ENCODE results near the gene CIP2A.

Gene CIP2A

GRCh38 chr3:108525256-108525655, 64.0 kb downstream of the CIP2A start:
- TF ChIP-seq CTCF (IDR thresholded peaks at IDR 0.05) = no peak
- H3K4me2 ChIP-seq (ENCODE audit: low read length) = no peak overlapping the region
- H3K9me3 ChIP-seq (ENCODE audit: control insufficient read depth, low read length) = no peaks in the 10 kb centered on the region
- H2AFZ ChIP-seq = no peak overlapping the region
- H3K9ac ChIP-seq = no peak overlapping the region
- no peaks in the 10 kb centered on the region for H3K79me2 ChIP-seq
- H3K27me3 ChIP-seq (ENCODE audit: control insufficient read depth, insufficient read depth, low read length) = no peaks in the 10 kb centered on the region
- H3K4me1 ChIP-seq = no peaks in the 10 kb centered on the region
- no peak overlapping the region for H3K27ac ChIP-seq
- H3K36me3 ChIP-seq (ENCODE audit: control insufficient read depth, insufficient read depth, low read length) = no peaks in the 10 kb centered on the region
- no peak overlapping the region for H3K4me3 ChIP-seq (ENCODE audit: low read depth, low read length)

GRCh38 chr3:108524537-108524936, 64.7 kb downstream of the CIP2A start:
- H3K27me3 ChIP-seq (ENCODE audit: control insufficient read depth, insufficient read depth, low read length) = no peaks in the 10 kb centered on the region
- TF ChIP-seq CTCF (IDR thresholded peaks at IDR 0.05) = no peak
- H3K4me1 ChIP-seq = no peaks in the 10 kb centered on the region
- H2AFZ ChIP-seq = no peak overlapping the region
- H3K4me2 ChIP-seq (ENCODE audit: low read length) = no peak overlapping the region
- H3K9ac ChIP-seq = no peak overlapping the region
- H3K36me3 ChIP-seq (ENCODE audit: control insufficient read depth, insufficient read depth, low read length) = no peaks in the 10 kb centered on the region
- no peaks in the 10 kb centered on the region for H3K9me3 ChIP-seq (ENCODE audit: control insufficient read depth, low read length)
- no peak overlapping the region for H3K27ac ChIP-seq
- H3K4me3 ChIP-seq (ENCODE audit: low read depth, low read length) = no peak overlapping the region
- no peaks in the 10 kb centered on the region for H3K79me2 ChIP-seq

- Histone ChIP-seq H3K4me3 (ENCODE audit: low read depth, low read length) (no peak overlapping the region), H3K9me3 (ENCODE audit: control insufficient read depth, low read length) (no peaks in the 10 kb centered on the region), H3K4me2 (ENCODE audit: low read length) (no peak overlapping the region), H3K27me3 (ENCODE audit: control insufficient read depth, insufficient read depth, low read length) (no peaks in the 10 kb centered on the region), H3K36me3 (ENCODE audit: control insufficient read depth, insufficient read depth, low read length) (no peaks in the 10 kb centered on the region), H3K27ac (no peak overlapping the region), H3K9ac (no peak overlapping the region), H3K79me2 (no peaks in the 10 kb centered on the region), H2AFZ (no peak overlapping the region), H3K4me1 (no peaks in the 10 kb centered on the region)
- no peak for TF ChIP-seq CTCF (IDR thresholded peaks at IDR 0.05)
These were observed 70.3 kb downstream of the CIP2A start for GRCh38 chr3:108518895-108519294.

GRCh38 chr3:108516881-108517280, 72.4 kb downstream of the CIP2A start:
- Histone ChIP-seq H3K79me2 (no peaks in the 10 kb centered on the region), H3K27ac (no peak overlapping the region), H2AFZ (no peak overlapping the region), H3K4me3 (ENCODE audit: low read depth, low read length) (no peak overlapping the region), H3K36me3 (ENCODE audit: control insufficient read depth, insufficient read depth, low read length) (no peaks in the 10 kb centered on the region), H3K9me3 (ENCODE audit: control insufficient read depth, low read length) (no peaks in the 10 kb centered on the region), H3K4me1 (no peaks in the 10 kb centered on the region), H3K4me2 (ENCODE audit: low read length) (no peak overlapping the region), H3K27me3 (ENCODE audit: control insufficient read depth, insufficient read depth, low read length) (no peaks in the 10 kb centered on the region), H3K9ac (no peak overlapping the region)
- no peak for TF ChIP-seq CTCF (IDR thresholded peaks at IDR 0.05)

GRCh38 chr3:108513961-108514360, 75.3 kb downstream of the CIP2A start:
- Histone ChIP-seq H3K36me3 (ENCODE audit: control insufficient read depth, insufficient read depth, low read length) (no peaks in the 10 kb centered on the region), H3K27ac (no peak overlapping the region), H3K4me2 (ENCODE audit: low read length) (no peak overlapping the region), H3K4me1 (no peaks in the 10 kb centered on the region), H3K4me3 (ENCODE audit: low read depth, low read length) (no peak overlapping the region), H3K9me3 (ENCODE audit: control insufficient read depth, low read length) (no peaks in the 10 kb centered on the region), H3K9ac (no peak overlapping the region), H3K79me2 (no peaks in the 10 kb centered on the region), H3K27me3 (ENCODE audit: control insufficient read depth, insufficient read depth, low read length) (no peaks in the 10 kb centered on the region), H2AFZ (no peak overlapping the region)
- TF ChIP-seq CTCF (IDR thresholded peaks at IDR 0.05) = no peak

Measured in parathyroid adenoma (tissue), 2 donors.